Measurements from ENCODE around the gene ENKUR.

DNA sequence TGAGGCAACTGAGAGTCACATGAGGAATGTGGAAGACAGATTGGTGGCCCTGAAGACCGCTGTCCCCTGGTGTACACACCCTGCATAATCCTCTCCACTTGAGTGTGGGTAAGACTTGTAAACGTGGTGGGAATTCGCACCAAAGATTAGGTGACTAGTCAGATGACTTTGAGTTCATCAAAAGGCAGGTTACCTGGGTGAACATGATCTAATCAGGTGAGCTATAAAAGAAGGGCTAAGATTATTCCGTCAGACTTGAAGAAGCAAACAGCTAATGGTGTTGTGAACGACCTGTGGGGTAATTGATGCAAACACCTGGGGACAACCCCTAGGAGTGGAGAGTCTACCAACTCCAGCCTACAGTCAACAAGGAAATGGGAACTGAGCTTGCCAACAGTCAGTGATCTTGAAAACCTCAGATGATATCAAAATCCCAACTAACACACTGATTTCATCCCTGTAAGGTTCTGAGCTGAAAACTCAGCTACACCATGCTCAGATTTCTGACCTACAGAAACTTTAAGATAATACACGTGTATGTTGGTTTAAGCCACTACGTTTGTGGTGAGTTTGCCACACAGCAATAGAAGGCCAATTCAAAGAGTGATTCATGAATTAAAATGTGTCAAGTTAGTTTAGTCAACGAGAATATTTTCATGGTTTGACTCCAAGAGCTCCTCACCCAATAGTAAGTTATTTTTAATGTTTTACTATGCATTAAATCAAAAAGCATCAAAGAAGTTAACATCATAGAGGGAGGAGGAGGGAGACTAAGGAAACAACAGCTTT is 80.3 kb downstream of the ENKUR start:
- TF ChIP-seq, protein P1, sequence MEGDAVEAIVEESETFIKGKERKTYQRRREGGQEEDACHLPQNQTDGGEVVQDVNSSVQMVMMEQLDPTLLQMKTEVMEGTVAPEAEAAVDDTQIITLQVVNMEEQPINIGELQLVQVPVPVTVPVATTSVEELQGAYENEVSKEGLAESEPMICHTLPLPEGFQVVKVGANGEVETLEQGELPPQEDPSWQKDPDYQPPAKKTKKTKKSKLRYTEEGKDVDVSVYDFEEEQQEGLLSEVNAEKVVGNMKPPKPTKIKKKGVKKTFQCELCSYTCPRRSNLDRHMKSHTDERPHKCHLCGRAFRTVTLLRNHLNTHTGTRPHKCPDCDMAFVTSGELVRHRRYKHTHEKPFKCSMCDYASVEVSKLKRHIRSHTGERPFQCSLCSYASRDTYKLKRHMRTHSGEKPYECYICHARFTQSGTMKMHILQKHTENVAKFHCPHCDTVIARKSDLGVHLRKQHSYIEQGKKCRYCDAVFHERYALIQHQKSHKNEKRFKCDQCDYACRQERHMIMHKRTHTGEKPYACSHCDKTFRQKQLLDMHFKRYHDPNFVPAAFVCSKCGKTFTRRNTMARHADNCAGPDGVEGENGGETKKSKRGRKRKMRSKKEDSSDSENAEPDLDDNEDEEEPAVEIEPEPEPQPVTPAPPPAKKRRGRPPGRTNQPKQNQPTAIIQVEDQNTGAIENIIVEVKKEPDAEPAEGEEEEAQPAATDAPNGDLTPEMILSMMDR (IDR thresholded peaks at IDR 0.05; ENCODE audit: low read depth, low read length, missing input control), result no peak
- peak in 1 of 2 donors; percentile 8 for TF ChIP-seq RAD21 (IDR thresholded peaks at IDR 0.05)
- TF ChIP-seq REST (IDR thresholded peaks at IDR 0.05), result no peak
- TF ChIP-seq YY1 (IDR thresholded peaks at IDR 0.05), result no peak

Data from liver (tissue), 3 donors.